Immature natural killer cell (primary cell): ENCODE measurements around the gene CTTNBP2NL. TPM values are rescaled to one million over a fixed set of nuclear protein-coding genes. Genes with fewer than 3 reads are reported as not detected.
"Not testable (repeated sequence)": the region's sequence is repeated elsewhere in the genome, so short reads cannot be mapped to it uniquely, and the experiment has no call there.

Source experiments
- DNase-seq, 3 donors: peaks; one replicate each; pipeline ENCODE4 v3.0.0; 2022; ENCODE audit warnings: mixed read lengths in 1 of 3
- H3K27ac Mint-ChIP-seq, 6 donors: one replicate each; pipeline ENCODE4 v1.8.0; 2020; ENCODE audit warnings: mixed read lengths in 6 of 6, mild to moderate bottlenecking in 5 of 6, inconsistent platforms in 4 of 6, moderate library complexity in 3 of 6
- H3K27me3 Mint-ChIP-seq, 3 donors: one replicate each; pipeline ENCODE4 v1.8.0; 2020 to 2021; ENCODE audit warnings: low read depth in 3 of 3, mild to moderate bottlenecking in 3 of 3, mixed read lengths in 3 of 3, moderate library complexity in 3 of 3, inconsistent platforms in 1 of 3
- H3K36me3 Mint-ChIP-seq, 3 donors: one replicate each; pipeline ENCODE4 v1.8.0; 2020; ENCODE audit warnings: mixed read lengths in 3 of 3, inconsistent platforms in 2 of 3, mild to moderate bottlenecking in 2 of 3
- H3K4me1 Mint-ChIP-seq, 2 donors: one replicate each; pipeline ENCODE4 v1.8.0; 2020; ENCODE audit warnings: inconsistent platforms in 2 of 2, mild to moderate bottlenecking in 2 of 2, mixed read lengths in 2 of 2, moderate library complexity in 1 of 2
- H3K4me3 Mint-ChIP-seq, 5 donors: one replicate each; pipeline ENCODE4 v1.8.0; 2020; ENCODE audit warnings: mild to moderate bottlenecking in 5 of 5, mixed read lengths in 5 of 5, inconsistent platforms in 3 of 5, moderate library complexity in 3 of 5
- H3K9me3 Mint-ChIP-seq, 6 donors: one replicate each; pipeline ENCODE4 v1.8.0; 2020; ENCODE audit warnings: mild to moderate bottlenecking in 6 of 6, mixed read lengths in 6 of 6, inconsistent platforms in 4 of 6, moderate library complexity in 3 of 6
- polyA plus RNA-seq, 3 donors: library from polyadenylated mRNA; unstranded; fragments of 300-500 nt; fragmentation: Illumina TruSeq; gene quantifications; one replicate each; pipeline ENCODE4 v1.2.3, GENCODE V29; 2021

The CTTNBP2NL gene
- polyA plus RNA-seq, 3 donors from 2014 or later = 0.03 TPM; not detected in 2

DNA sequence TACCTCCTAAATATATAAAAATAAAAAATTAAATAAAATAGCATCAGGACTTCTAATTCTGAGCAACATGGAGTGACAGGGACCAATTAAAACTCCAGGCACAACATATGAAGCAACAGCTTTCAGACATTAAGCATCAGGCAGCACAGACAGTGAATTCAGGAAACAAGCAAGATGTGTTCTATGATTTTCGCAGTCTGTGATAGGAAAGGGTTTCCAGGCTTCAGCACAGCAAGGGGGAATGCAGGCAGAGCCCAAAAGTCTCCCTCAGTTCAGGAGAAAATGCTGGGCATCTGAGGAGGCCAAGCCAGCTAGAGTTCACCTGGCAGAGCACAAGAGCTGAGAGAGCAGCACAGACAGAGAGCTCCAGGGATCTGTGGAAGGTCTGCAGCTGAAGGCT, 22.2 kb upstream of the CTTNBP2NL start:
- Mint-ChIP-seq H3K4me3 (no peak overlapping the region), H3K4me1 (peaks cover 2 to 5% of the 10 kb centered on the region in 2 donors), H3K36me3 (no peaks in the 10 kb centered on the region), H3K27ac (no peak overlapping the region), H3K9me3 (peaks cover 0 to 5% (median 0%) of the 10 kb centered on the region in 6 donors), H3K27me3 (peaks cover 6 to 20% (median 17%) of the 10 kb centered on the region in 3 donors)
- no peak for DNase-seq

DNA sequence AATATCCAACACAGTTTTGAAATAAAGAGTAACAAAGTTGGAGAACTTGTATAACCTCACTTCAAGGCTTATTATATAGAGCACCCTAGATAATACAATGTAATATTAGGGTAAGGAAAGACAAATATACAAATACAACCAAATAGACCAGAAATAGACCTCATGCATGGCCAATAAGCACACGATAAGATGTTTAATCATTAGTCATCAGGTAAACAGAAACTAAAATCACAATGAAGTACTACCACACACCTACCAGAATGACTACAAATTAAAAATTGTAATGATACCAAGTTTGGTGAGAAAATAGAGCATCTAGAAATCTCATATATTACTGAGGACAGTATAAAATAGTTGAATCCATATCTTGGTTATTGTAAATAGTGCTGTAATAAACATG, 20.3 kb upstream of the CTTNBP2NL start:
- H3K9me3 Mint-ChIP-seq = peaks cover 0 to under 1% (median 0%) of the 10 kb centered on the region in 6 donors
- H3K4me1 Mint-ChIP-seq = no peaks in the 10 kb centered on the region
- H3K27ac Mint-ChIP-seq = no peak overlapping the region
- no peak overlapping the region for H3K4me3 Mint-ChIP-seq
- no peak for DNase-seq
- H3K36me3 Mint-ChIP-seq = no peaks in the 10 kb centered on the region
- H3K27me3 Mint-ChIP-seq = peaks cover 2 to 23% (median 14%) of the 10 kb centered on the region in 3 donors

DNA sequence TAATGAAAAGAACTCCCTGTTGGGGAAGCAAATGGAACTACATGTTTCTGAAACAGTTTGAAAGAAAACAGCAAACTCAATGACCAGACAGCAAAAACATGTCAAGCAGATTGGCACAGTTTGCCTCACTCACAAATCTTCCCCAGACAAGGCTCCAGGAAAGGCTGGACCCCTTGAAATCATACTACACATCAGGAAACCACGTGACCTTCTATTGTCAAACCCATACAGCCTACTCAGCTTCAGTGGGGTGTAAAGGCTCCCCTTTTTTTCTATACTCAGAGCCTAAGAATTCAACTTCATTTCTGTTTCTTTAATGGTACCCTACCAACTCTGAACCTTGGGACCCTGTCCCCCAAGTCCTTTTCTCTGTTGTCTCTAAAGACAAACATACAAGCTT, 15.7 kb upstream of the CTTNBP2NL start:
- Mint-ChIP-seq H3K27ac (no peak overlapping the region), H3K4me3 (no peak overlapping the region), H3K4me1 (no peaks in the 10 kb centered on the region), H3K9me3 (no peaks in the 10 kb centered on the region), H3K27me3 (peaks cover 3 to 25% (median 17%) of the 10 kb centered on the region in 3 donors), H3K36me3 (no peaks in the 10 kb centered on the region)
- no peak for DNase-seq

DNA sequence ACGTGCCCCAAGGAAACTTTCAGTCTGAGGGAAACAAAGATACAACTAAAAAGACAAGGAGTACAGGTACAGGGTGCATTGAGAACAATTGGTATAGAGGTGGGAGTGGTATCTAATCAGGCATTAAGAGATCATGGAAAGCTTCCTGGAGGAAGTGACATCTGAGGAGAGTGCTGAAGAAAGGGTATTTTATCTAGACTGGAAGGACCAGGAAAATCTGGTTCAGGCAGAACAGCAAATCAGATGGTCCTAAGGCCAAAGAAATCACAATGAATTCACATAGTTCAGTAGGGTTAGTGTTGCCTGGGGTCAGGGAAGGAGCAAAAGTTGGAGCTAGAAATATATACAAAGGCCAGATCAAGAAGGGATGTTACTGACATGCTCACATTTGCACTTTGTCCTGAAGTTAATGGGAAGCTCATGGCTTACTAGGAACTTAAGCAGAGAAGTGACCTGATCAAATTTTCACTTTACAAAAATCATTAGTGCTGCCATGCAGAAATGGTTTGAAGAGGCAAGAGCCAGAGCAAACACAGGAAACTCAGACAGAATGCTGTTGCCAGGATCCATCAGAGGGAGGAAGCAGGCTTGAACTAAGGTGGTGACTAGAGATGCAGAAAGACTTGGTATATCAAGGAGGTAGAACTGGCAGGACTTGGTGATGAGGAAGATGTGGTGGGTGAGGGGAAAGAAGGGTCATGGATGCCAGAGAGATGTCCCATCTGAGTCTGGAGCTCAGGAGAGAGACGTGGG, 14.5 kb upstream of the CTTNBP2NL start:
- H3K4me1 Mint-ChIP-seq = no peaks in the 10 kb centered on the region
- H3K4me3 Mint-ChIP-seq = no peak overlapping the region
- no peak for DNase-seq
- no peaks in the 10 kb centered on the region for H3K36me3 Mint-ChIP-seq
- peaks cover 3 to 19% (median 16%) of the 10 kb centered on the region in 3 donors for H3K27me3 Mint-ChIP-seq
- no peaks in the 10 kb centered on the region for H3K9me3 Mint-ChIP-seq
- no peak overlapping the region for H3K27ac Mint-ChIP-seq

DNA sequence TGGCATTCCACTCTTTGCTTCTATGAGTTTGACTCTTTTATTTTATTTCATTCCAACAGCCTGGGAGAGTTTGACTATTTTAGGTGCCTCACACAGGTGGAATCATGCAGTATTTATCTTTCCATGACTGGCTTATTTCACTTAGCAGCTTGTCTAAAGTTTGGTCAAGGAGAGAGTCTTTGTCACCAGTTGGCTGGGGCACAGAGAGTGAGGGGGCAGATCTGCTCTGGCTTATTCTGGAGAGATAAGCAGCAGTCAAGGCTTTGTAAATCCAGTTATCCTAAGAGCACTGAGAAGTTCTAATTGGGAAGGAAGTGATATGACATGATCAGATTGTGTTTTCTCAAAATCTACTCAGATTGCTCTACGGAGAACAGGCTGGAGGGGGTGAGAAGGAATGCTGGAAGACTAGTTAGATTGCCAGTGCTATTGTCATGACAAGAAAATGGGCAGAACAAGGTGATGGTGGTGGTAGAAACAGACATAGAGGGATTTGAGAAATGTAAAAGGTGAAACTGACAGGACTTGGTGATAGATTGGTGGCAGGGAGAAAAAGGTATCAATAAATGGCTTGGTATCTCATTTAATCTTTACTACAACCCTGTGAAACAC, 12.1 kb upstream of the CTTNBP2NL start:
- no peak for DNase-seq
- Mint-ChIP-seq H3K4me1 (no peaks in the 10 kb centered on the region), H3K9me3 (no peaks in the 10 kb centered on the region), H3K4me3 (no peak overlapping the region), H3K27ac (no peak overlapping the region), H3K36me3 (no peaks in the 10 kb centered on the region), H3K27me3 (peaks cover 3 to 13% (median 12%) of the 10 kb centered on the region in 3 donors)

DNA sequence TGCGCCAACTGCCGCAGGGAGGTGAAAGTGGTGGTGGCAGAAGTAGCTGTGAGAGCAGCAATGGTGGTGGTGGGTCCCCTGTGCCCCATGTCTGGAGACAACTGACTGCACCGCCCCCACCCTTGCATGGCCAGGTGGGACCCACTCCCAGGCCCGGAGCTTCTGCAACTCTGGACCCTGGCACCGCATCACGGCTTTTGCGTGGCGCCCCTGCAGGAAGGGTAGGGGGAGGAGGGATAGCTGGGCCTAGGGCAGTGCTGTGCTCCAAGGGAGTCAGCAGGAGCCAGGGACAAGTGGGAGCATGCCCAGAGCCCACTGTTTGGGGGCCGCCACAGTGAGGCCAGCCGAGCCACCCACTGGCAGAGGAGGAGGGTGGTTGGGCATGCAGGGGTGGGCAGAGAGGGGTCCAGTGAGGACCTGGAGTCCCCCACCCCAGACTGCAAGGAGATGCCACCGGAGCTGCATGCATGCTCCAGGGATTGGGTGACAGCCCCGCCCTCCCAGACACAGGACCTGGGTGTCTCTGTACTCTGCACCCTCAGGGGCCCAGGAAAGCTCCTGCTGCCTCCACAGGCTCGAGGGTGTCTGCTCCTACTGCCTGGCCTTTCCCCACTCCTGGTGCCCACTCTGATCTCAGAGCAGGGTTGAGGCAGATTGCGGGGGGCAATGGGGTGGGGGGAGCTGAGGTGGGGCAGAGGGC, 9.8 kb upstream of the CTTNBP2NL start:
- H3K4me3 Mint-ChIP-seq = no peak overlapping the region
- no peak overlapping the region for H3K27ac Mint-ChIP-seq
- H3K36me3 Mint-ChIP-seq = no peaks in the 10 kb centered on the region
- no peak for DNase-seq
- H3K4me1 Mint-ChIP-seq = peaks cover 6% of the 10 kb centered on the region in 2 donors
- no peaks in the 10 kb centered on the region for H3K9me3 Mint-ChIP-seq
- peaks cover 5 to 19% (median 15%) of the 10 kb centered on the region in 3 donors for H3K27me3 Mint-ChIP-seq

DNA sequence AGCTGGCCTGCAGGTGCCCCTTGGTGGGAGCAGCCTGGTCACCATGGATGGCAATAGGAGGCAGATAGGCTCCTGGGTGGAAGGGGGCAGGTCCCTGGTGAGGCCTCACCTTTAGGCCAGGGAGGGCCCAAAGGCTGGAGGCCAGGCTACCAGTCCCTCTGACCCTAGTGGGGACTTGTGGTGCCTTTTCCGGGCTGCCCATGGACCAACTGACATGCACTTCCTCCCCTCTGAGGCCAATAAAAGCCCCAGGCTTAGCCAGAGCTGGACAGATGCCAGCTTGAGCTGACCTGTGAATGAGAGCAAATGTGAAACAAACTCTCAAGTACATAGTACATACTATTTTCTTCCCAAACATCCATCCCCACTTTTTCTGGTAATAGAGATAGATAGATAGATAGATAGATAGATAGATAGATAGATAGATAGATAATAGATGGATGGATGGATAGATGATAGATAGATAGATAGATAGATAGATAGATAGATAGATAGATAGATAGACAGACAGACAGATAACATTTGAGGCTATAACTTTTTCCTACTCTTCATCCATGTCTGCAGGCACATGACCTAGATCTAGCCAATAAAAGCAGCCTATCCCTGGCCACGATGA, 9.2 kb upstream of the CTTNBP2NL start:
- DNase-seq = no peak
- H3K4me3 Mint-ChIP-seq = no peak overlapping the region
- peaks cover 6 to 7% of the 10 kb centered on the region in 2 donors for H3K4me1 Mint-ChIP-seq
- H3K9me3 Mint-ChIP-seq = no peaks in the 10 kb centered on the region
- H3K36me3 Mint-ChIP-seq = no peaks in the 10 kb centered on the region
- H3K27ac Mint-ChIP-seq = no peak overlapping the region
- peaks cover 5 to 16% (median 12%) of the 10 kb centered on the region in 3 donors for H3K27me3 Mint-ChIP-seq

DNA sequence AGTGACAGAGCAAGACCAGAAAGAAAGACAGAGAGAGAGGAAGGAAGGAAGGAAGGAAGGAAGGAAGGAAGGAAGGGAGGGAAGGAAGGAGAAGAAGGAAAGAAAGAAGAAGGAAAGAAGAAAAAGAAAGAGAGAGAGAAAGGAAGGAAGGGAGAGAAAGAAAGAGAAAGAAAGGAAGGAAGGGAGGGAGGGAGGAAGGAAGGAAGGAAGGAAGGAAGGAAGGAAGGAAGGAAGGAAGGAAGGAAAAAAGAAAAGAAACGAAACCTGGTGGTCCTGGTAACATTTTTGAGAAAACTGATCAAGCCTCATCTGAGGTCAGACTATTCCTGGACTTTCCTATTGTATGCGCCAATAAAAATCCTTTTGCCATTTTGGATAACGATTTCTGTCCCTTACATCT, 8.2 kb upstream of the CTTNBP2NL start:
- no peaks in the 10 kb centered on the region for H3K36me3 Mint-ChIP-seq
- no peaks in the 10 kb centered on the region for H3K9me3 Mint-ChIP-seq
- H3K27ac Mint-ChIP-seq = no peak overlapping the region
- H3K4me3 Mint-ChIP-seq = no peak overlapping the region
- H3K27me3 Mint-ChIP-seq = peaks cover 5 to 17% (median 10%) of the 10 kb centered on the region in 3 donors
- no peak for DNase-seq
- H3K4me1 Mint-ChIP-seq = peaks cover 6 to 7% of the 10 kb centered on the region in 2 donors

DNA sequence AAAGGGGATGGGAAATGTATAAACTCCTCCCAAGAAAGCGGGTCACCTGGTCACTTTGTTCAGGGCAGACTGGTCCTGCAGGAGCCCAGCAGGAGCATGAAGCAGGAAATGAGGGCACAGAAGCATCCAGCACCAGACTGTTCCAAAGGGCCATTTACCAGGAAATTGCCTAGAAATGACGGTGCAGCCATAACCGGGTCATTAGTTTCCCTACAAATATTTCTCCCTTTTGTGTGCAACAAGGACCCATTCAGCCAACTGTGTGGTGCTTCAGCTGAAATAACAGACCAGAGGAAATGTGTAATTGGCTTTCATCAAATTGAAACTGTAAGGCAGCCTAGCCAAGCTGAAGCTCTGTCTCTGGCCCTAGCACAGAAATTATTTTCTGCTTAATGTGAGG, 7.6 kb upstream of the CTTNBP2NL start:
- H3K4me1 Mint-ChIP-seq = peaks cover 6 to 7% of the 10 kb centered on the region in 2 donors
- H3K36me3 Mint-ChIP-seq = no peaks in the 10 kb centered on the region
- no peaks in the 10 kb centered on the region for H3K9me3 Mint-ChIP-seq
- H3K4me3 Mint-ChIP-seq = no peak overlapping the region
- H3K27me3 Mint-ChIP-seq = peaks cover 5 to 21% (median 8%) of the 10 kb centered on the region in 3 donors
- H3K27ac Mint-ChIP-seq = no peak overlapping the region
- no peak for DNase-seq

DNA sequence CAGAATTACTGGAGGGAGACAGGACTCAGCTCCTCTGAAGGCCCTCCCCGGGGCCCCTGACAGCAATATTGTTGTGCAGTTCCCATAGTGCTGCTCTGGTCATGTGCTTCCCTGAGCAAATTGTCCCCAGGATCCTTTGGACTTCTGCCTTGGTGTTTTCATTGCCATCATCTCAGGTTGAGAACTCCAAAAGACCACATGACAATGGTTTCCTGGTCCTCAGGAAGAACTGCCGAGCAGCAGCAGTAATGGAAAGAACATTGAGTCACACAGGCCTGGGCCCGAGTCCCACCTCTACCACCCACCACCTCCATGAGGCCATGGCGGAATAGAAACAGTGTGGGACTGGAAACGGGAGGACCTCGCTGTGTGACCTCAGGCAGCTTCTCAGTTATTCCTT, 6.3 kb upstream of the CTTNBP2NL start:
- Mint-ChIP-seq H3K4me3 (no peak overlapping the region), H3K4me1 (peaks cover 6 to 7% of the 10 kb centered on the region in 2 donors), H3K27me3 (peaks cover 3 to 26% (median 7%) of the 10 kb centered on the region in 3 donors), H3K9me3 (no peaks in the 10 kb centered on the region), H3K36me3 (no peaks in the 10 kb centered on the region), H3K27ac (no peak overlapping the region)
- DNase-seq = no peak

DNA sequence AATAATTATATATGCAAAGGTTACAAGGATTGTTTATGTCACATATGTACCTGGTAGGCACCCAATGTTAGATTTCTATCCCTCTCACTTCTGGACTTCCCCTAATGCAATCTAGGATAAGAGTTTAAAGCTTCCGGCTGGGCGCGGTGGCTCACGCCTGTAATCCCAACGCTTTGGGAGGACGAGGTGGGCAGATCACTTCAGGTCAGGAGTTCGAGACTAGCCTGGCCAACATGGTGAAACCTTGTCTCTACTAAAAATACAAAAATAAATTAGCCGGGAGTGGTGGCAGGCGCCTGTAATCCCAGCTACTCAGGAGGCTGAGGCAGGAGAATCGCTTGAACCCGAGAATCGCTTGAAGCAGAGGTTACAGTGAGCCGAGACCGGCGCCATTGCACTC, 5.7 kb upstream of the CTTNBP2NL start:
- H3K27ac Mint-ChIP-seq, H3K4me1 Mint-ChIP-seq, H3K4me3 Mint-ChIP-seq, H3K36me3 Mint-ChIP-seq, DNase-seq, H3K9me3 Mint-ChIP-seq: not testable (repeated sequence)
- peaks cover 2 to 25% (median 7%) of the 10 kb centered on the region in 3 donors for H3K27me3 Mint-ChIP-seq

DNA sequence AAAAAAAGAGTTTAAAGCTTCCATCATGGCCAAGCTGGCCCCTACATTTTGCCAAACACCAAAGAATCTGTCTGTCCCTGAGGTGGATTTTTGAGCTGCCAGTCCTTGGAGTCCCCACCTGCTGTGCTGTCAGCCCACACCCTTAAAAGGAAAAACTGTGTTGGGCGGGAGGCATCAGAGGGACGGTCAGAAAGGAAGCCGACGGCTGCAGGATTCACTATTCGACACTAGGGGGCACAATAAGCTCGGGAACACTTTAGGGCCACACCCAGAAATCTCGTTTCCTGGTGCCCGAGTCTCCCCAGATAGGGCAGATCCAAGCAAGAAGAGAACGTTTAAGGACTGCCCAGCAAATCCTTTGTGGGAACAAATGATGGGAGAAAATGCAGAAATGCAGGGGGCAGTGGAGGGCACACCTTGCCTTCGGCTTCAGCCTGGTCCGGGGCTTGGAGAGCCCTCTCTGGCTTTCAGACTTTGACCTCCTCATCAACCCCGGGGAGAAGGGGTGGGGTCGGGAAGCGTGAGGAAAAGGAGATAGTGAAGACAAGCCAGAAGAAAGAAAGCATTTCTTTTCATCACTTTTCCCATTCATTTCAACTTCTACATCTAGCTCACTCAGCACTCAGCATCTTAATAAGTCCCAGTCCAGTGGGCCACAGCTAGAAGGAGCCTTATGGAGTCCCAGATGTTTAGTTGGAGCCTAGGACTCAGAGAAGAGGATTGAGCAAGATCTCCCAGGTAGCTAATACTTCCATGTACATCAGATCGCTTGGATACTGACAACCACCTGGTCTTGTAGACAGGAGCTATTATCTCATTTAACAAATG, 5.0 kb upstream of the CTTNBP2NL start:
- peak; percentile 64 to 72 (median 65) for DNase-seq
- H3K9me3 Mint-ChIP-seq = no peaks in the 10 kb centered on the region
- H3K4me3 Mint-ChIP-seq = peak overlapping the region in 3 of 5 donors; percentile 14 to 50 (median 26)
- peaks cover 13 to 14% of the 10 kb centered on the region in 2 donors for H3K4me1 Mint-ChIP-seq
- peaks cover 2 to 25% (median 11%) of the 10 kb centered on the region in 3 donors for H3K27me3 Mint-ChIP-seq
- no peaks in the 10 kb centered on the region for H3K36me3 Mint-ChIP-seq
- H3K27ac Mint-ChIP-seq = no peak overlapping the region

DNA sequence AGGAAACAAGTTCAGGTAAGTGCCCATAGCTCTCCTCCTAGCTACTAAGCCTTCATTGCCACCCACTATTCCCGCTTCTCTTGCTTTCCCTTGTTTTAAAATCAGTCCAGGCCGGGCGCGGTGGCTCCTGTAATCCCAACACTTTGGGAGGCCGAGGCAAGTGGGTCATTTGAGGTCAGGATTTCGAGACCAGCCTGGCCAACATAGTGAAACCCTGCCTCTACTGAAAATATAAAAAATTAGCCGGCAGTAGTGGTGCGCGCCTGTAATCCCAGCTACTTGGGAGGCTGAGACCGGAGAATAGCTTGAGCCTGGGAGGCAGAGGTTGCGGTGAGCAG, 4.4 kb upstream of the CTTNBP2NL start:
- Mint-ChIP-seq H3K27ac (no peak overlapping the region), H3K9me3 (no peaks in the 10 kb centered on the region), H3K4me1 (peaks cover 17 to 18% of the 10 kb centered on the region in 2 donors), H3K27me3 (peaks cover 2 to 25% (median 12%) of the 10 kb centered on the region in 3 donors), H3K36me3 (no peaks in the 10 kb centered on the region), H3K4me3 (no peak overlapping the region)
- DNase-seq = no peak
